Smooth muscle cell (in vitro differentiated cells): ENCODE results near the gene GLRA2. TPM values are rescaled to one million over a fixed set of nuclear protein-coding genes. Genes with fewer than 3 reads are reported as not detected.

ENCODE experiments used
- DNase-seq: peaks from one replicate; lab custom pipeline; 2025; ENCODE audit not compliant: unreplicated experiment; lab: John Stamatoyannopoulos, UW
- H2AFZ ChIP-seq: fragments of 200-600 bp; sonication (generic); 2 replicates; pipeline ENCODE4 v1.6.0; 2016; ENCODE audit warnings: antibody characterized with exemption, low read depth, mild to moderate bottlenecking
- H3F3A ChIP-seq: fragments of 200-600 bp; sonication (generic); 2 replicates; pipeline ENCODE4 v1.6.0; 2017; ENCODE audit warnings: antibody characterized with exemption, low read depth
- H3K27ac ChIP-seq: fragments of 200-600 bp; sonication (generic); 2 replicates; pipeline ENCODE4 v1.5.1; 2016; ENCODE audit warnings: low read depth, mild to moderate bottlenecking
- H3K27me3 ChIP-seq: fragments of 200-600 bp; sonication (generic); 2 replicates; pipeline ENCODE4 v1.6.1; 2016; ENCODE audit warnings: low read depth, mild to moderate bottlenecking
- H3K36me3 ChIP-seq: fragments of 200-600 bp; sonication (generic); 2 replicates; pipeline ENCODE4 v1.5.1; 2016; ENCODE audit warnings: low read depth
- H3K4me1 ChIP-seq: fragments of 200-600 bp; sonication (generic); 2 replicates; pipeline ENCODE4 v1.5.1; 2016; ENCODE audit warnings: low read depth
- H3K4me2 ChIP-seq: fragments of 200-600 bp; sonication (generic); 2 replicates; pipeline ENCODE4 v1.6.0; 2016; ENCODE audit warnings: mild to moderate bottlenecking
- H3K4me3 ChIP-seq: fragments of 200-600 bp; sonication (generic); 2 replicates; pipeline ENCODE4 v1.5.1; 2016; ENCODE audit warnings: mild to moderate bottlenecking
- H3K79me2 ChIP-seq: fragments of 200-600 bp; sonication (generic); 2 replicates; pipeline ENCODE4 v1.6.0; 2016; ENCODE audit warnings: low read depth, mild to moderate bottlenecking
- H3K9ac ChIP-seq: fragments of 200-600 bp; sonication (generic); 2 replicates; pipeline ENCODE4 v1.6.0; 2016; ENCODE audit warnings: low read depth
- H3K9me3 ChIP-seq: fragments of 200-600 bp; sonication (generic); replicated peaks from 2 replicates; pipeline ENCODE4 v1.5.1; 2016; ENCODE audit warnings: low read depth
- H4K20me1 ChIP-seq: fragments of 200-600 bp; sonication (generic); 2 replicates; pipeline ENCODE4 v1.6.0; 2016; ENCODE audit warnings: low read depth
- CTCF ChIP-seq: fragments of 200-600 bp; sonication (generic); IDR thresholded peaks from 2 replicates; pipeline ENCODE4 v1.5.1; 2017; ENCODE audit warnings: borderline replicate concordance, mild to moderate bottlenecking, antibody characterized with exemption; ENCODE audit not compliant: insufficient read depth, poor library complexity, severe bottlenecking
- WGBS: methylation state at CpG from one replicate; pipeline ENCODE4 v1.1.7; 2016; ENCODE audit warnings: low lambda C conversion rate; 5-methylcytosine and 5-hydroxymethylcytosine counted together
- polyA plus RNA-seq: library from polyadenylated mRNA; unstranded; fragments of >200 nt; fragmentation: Nextera tagmentation; extraction: Ambion mirVana; gene quantifications from 2 replicates; pipeline ENCODE4 v1.2.1, GENCODE V29; 2016
- total RNA-seq: library from RNA; depleted of rRNA; stranded (reverse); fragments of >200 nt; gene quantifications from 2 replicates; pipeline ENCODE4 v1.2.3, GENCODE V29; 2014

GLRA2 gene
- total and polyA plus RNA-seq, 2 experiments from 2014 or later = 3.0 TPM; not detected in 1

GRCh38 chrX:14506866-14507265, 22.5 kb upstream of the GLRA2 start:
- Histone ChIP-seq H3K4me1 (no peaks in the 10 kb centered on the region), H3K27ac (no peak overlapping the region), H3K4me2 (no peak overlapping the region), H4K20me1 (no peaks in the 10 kb centered on the region), H3K27me3 (no peaks in the 10 kb centered on the region), H3K79me2 (no peaks in the 10 kb centered on the region), H3K9me3 (no peaks in the 10 kb centered on the region), H3K9ac (no peak overlapping the region), H3F3A (no peaks in the 10 kb centered on the region), H3K4me3 (no peak overlapping the region), H3K36me3 (no peaks in the 10 kb centered on the region), H2AFZ (no peak overlapping the region)
- no peak for DNase-seq
- no peak for TF ChIP-seq CTCF

DNA sequence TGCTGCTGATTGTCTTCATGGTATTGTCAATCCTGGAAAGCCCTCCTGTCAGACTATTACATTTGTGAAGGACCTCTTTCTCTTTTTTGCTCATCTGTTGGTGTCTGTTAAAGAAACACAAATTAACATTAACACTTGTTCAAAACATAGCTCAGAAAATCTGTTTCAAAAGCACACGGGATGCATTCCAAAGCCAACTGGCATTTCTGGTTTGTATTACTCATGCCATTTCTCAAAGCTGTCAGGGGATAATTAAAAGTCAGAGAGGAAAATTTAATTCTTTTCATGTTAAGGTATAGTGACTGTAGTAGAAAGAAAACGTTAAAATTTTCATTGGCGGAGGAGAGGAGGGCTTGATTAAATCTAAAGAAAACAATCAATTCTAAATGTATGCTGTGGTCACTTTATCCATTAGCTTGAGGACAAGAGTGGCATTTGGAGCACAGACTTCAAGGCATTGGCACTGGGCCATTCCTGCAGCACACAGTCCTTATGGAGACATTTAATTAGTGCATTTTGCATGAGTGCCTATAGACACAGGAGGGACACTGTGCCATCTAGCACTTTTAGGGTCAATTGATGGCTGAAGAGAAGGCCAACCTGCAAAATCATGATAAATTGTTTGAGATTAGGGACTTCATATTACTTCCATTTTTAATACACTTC, 21.2 kb upstream of the GLRA2 start:
- TF ChIP-seq CTCF = no peak
- no peaks in the 10 kb centered on the region for H3K79me2 ChIP-seq
- no peaks in the 10 kb centered on the region for H4K20me1 ChIP-seq
- DNase-seq = no peak
- H3K27me3 ChIP-seq = no peaks in the 10 kb centered on the region
- no peaks in the 10 kb centered on the region for H3K4me1 ChIP-seq
- H3K36me3 ChIP-seq = no peaks in the 10 kb centered on the region
- H3K9ac ChIP-seq = no peak overlapping the region
- H3F3A ChIP-seq = no peaks in the 10 kb centered on the region
- no peak overlapping the region for H3K4me3 ChIP-seq
- H3K27ac ChIP-seq = no peak overlapping the region
- H3K4me2 ChIP-seq = no peak overlapping the region
- H2AFZ ChIP-seq = no peak overlapping the region
- no peaks in the 10 kb centered on the region for H3K9me3 ChIP-seq
- WGBS = 58% methylated on average over 3 of the region's 3 CpGs

- no peaks in the 10 kb centered on the region for H3F3A ChIP-seq
- no peaks in the 10 kb centered on the region for H3K79me2 ChIP-seq
- no peaks in the 10 kb centered on the region for H3K9me3 ChIP-seq
- no peaks in the 10 kb centered on the region for H4K20me1 ChIP-seq
- 70% methylated on average over 4 of the region's 4 CpGs for WGBS
- H3K4me3 ChIP-seq = no peak overlapping the region
- no peak overlapping the region for H2AFZ ChIP-seq
- H3K27ac ChIP-seq = no peak overlapping the region
- no peaks in the 10 kb centered on the region for H3K4me1 ChIP-seq
- H3K9ac ChIP-seq = no peak overlapping the region
- no peak overlapping the region for H3K4me2 ChIP-seq
- H3K36me3 ChIP-seq = no peaks in the 10 kb centered on the region
- H3K27me3 ChIP-seq = no peaks in the 10 kb centered on the region
- no peak for DNase-seq
- TF ChIP-seq CTCF = no peak
Observed at GRCh38 chrX:14509325-14510057, 19.8 kb upstream of the GLRA2 start.
